CD4-positive, alpha-beta memory T cell (primary cell): ENCODE data around the gene COX6A2. TPM values are rescaled to one million over a fixed set of nuclear protein-coding genes. Genes with fewer than 3 reads are reported as not detected.
A peak's percentile ranks its signal among the peaks of the same experiment; 100 is the strongest.

ENCODE experiments used
- CTCF ChIA-PET: fragments of 350-600 bp; sonication (Branson Sonifier 250); formaldehyde crosslinking; loops from one replicate; lab custom pipeline; 2021; ENCODE audit warnings: inconsistent platforms; ENCODE audit not compliant: partially characterized antibody; lab: Charles Lee
- POLR2A ChIA-PET: fragments of 350-600 bp; sonication (Branson Sonifier 250); formaldehyde crosslinking; loops from one replicate; lab custom pipeline; 2021; ENCODE audit not compliant: partially characterized antibody; lab: Charles Lee
- DNase-seq, 5 donors: peaks; one replicate each; pipeline versions ENCODE4 v3.0.0 to v3.0.0-alpha.2; 2020 to 2022; ENCODE audit warnings: mixed read lengths in 1 of 5
- H3K27ac ChIP-seq: one replicate; pipeline ENCODE4 v1.7.0; 2013; ENCODE audit warnings: low read depth, low read length
- H3K27me3 ChIP-seq: 2 replicates; pipeline ENCODE4 v1.7.0; 2013; ENCODE audit warnings: mild to moderate bottlenecking, low read length, moderate library complexity; ENCODE audit not compliant: insufficient read depth
- H3K36me3 ChIP-seq: 2 replicates; pipeline ENCODE4 v1.7.0; 2013; ENCODE audit warnings: mild to moderate bottlenecking, low read length, moderate library complexity; ENCODE audit not compliant: insufficient read depth
- H3K4me1 ChIP-seq: 2 replicates; pipeline ENCODE4 v1.7.0; 2013; ENCODE audit warnings: mild to moderate bottlenecking, low read length, moderate library complexity; ENCODE audit not compliant: insufficient read depth
- H3K4me3 ChIP-seq, 2 donors: one replicate each; pipeline ENCODE4 v1.7.0; 2013; ENCODE audit warnings: low read length in 2 of 2, mild to moderate bottlenecking in 1 of 2
- H3K9me3 ChIP-seq, 2 donors: one replicate each; pipeline ENCODE4 v1.7.0; 2013; ENCODE audit warnings: low read length in 2 of 2, control low read depth in 1 of 2; ENCODE audit not compliant: control insufficient read depth in 1 of 2
- H3K27ac Mint-ChIP-seq, 7 donors: one replicate each; pipeline ENCODE4 v1.8.0; 2020 to 2021; ENCODE audit warnings: mixed read lengths in 7 of 7, mild to moderate bottlenecking in 6 of 7, inconsistent platforms in 3 of 7, moderate library complexity in 3 of 7
- H3K27me3 Mint-ChIP-seq, 2 donors: one replicate each; pipeline ENCODE4 v1.8.0; 2020 to 2021; ENCODE audit warnings: mixed read lengths in 2 of 2
- H3K36me3 Mint-ChIP-seq, 2 donors: one replicate each; pipeline ENCODE4 v1.8.0; 2020 to 2021; ENCODE audit warnings: mixed read lengths in 2 of 2, inconsistent platforms in 1 of 2, mild to moderate bottlenecking in 1 of 2
- H3K4me1 Mint-ChIP-seq, 4 donors: one replicate each; pipeline ENCODE4 v1.8.0; 2020 to 2021; ENCODE audit warnings: mixed read lengths in 4 of 4, mild to moderate bottlenecking in 1 of 4
- H3K4me3 Mint-ChIP-seq, 8 donors: one replicate each; pipeline ENCODE4 v1.8.0; 2020 to 2021; ENCODE audit warnings: mixed read lengths in 8 of 8, mild to moderate bottlenecking in 7 of 8, moderate library complexity in 6 of 8, inconsistent platforms in 3 of 8
- H3K9me3 Mint-ChIP-seq, 8 donors: one replicate each; pipeline ENCODE4 v1.8.0; 2020 to 2021; ENCODE audit warnings: mixed read lengths in 8 of 8, mild to moderate bottlenecking in 5 of 8, inconsistent platforms in 3 of 8, moderate library complexity in 1 of 8
- intact Hi-C: fragments of 100-400 bp; cut with micrococcal nuclease; formaldehyde crosslinking; loops from one replicate; pipeline ENCODE4 v1.15.1; 2023
- polyA plus RNA-seq, 2 donors: library from polyadenylated mRNA; unstranded; fragments of 300-500 nt; fragmentation: Illumina TruSeq; gene quantifications; one replicate each; pipeline ENCODE4 v1.2.3, GENCODE V29; 2021
- total RNA-seq, 2 experiments: library from RNA; stranded (reverse); gene quantifications; one replicate each; pipeline ENCODE4 v1.2.3, GENCODE V29; 2021

Gene COX6A2
- total and polyA plus RNA-seq, 4 experiments from 2014 or later = not detected

- H3K9me3 ChIP-seq = no peaks in the 10 kb centered on the region
- peaks cover 9 to 38% (median 25%) of the 10 kb centered on the region in 4 donors for H3K4me1 Mint-ChIP-seq
- peak overlapping the region in 1 of 7 donors; percentile 24 for H3K27ac Mint-ChIP-seq
- ChIA-PET CTCF (interaction anchor here (5.1 kb wide), 1 partner anchor 13 kb away, joined by 38 read pairs; no protein-coding TSS in a partner anchor), POLR2A (interaction anchor here (5.0 to 5.6 kb wide), 2 partner anchors 13 to 15 kb away, joined by 72 to 75 read pairs; partner anchors contain the start of gene ARMC5)
- no peaks in the 10 kb centered on the region for H3K27me3 ChIP-seq
- H3K36me3 ChIP-seq = no peaks in the 10 kb centered on the region
- H3K9me3 Mint-ChIP-seq = peaks cover 0 to 2% (median 0%) of the 10 kb centered on the region in 8 donors
- H3K4me3 Mint-ChIP-seq = peak overlapping the region in 3 of 8 donors; percentile 10 to 21 (median 10)
- DNase-seq = no peak
- H3K27me3 Mint-ChIP-seq = peaks cover 0 to 13% of the 10 kb centered on the region in 2 donors
- no peak overlapping the region for H3K27ac ChIP-seq
- H3K36me3 Mint-ChIP-seq = no peaks in the 10 kb centered on the region
- intact Hi-C loops = no loop called here
- H3K4me1 ChIP-seq = peaks cover 28% of the 10 kb centered on the region
- no peak overlapping the region for H3K4me3 ChIP-seq
Observed at GRCh38 chr16:31474173-31474714, 46.1 kb upstream of the COX6A2 start.

GRCh38 chr16:31473264-31473984 lies 45.3 kb upstream of the COX6A2 start:
- H3K27ac ChIP-seq = no peak overlapping the region
- no peaks in the 10 kb centered on the region for H3K36me3 Mint-ChIP-seq
- no peak overlapping the region for H3K4me3 ChIP-seq
- H3K9me3 Mint-ChIP-seq = peaks cover 0 to 2% (median 0%) of the 10 kb centered on the region in 8 donors
- H3K4me1 Mint-ChIP-seq = peaks cover 10 to 38% (median 27%) of the 10 kb centered on the region in 4 donors
- CTCF ChIA-PET = interaction anchor here (5.1 kb wide), 1 partner anchor 12 kb away, joined by 38 read pairs; no protein-coding TSS in a partner anchor
- peaks cover 0 to 13% of the 10 kb centered on the region in 2 donors for H3K27me3 Mint-ChIP-seq
- peak overlapping the region in 1 of 7 donors; percentile 53 for H3K27ac Mint-ChIP-seq
- peaks cover 28% of the 10 kb centered on the region for H3K4me1 ChIP-seq
- H3K4me3 Mint-ChIP-seq = peak overlapping the region in 5 of 8 donors; percentile 17 to 90 (median 58)
- H3K27me3 ChIP-seq = no peaks in the 10 kb centered on the region
- no peaks in the 10 kb centered on the region for H3K9me3 ChIP-seq
- no peak for DNase-seq
- POLR2A ChIA-PET = no interaction called here
- intact Hi-C loops = no loop called here
- no peaks in the 10 kb centered on the region for H3K36me3 ChIP-seq

- intact Hi-C loops = no loop called here
- Histone ChIP-seq H3K9me3 (no peaks in the 10 kb centered on the region), H3K36me3 (no peaks in the 10 kb centered on the region), H3K4me3 (peak overlapping the region in 1 of 2 donors; percentile 27), H3K27me3 (no peaks in the 10 kb centered on the region), H3K4me1 (peaks cover 34% of the 10 kb centered on the region), H3K27ac (no peak overlapping the region)
- ChIA-PET POLR2A (interaction anchor here (1.6 kb wide), 1 partner anchor 12 kb away, joined by 7 read pairs; no protein-coding TSS in a partner anchor), CTCF (interaction anchor here (3.9 kb wide), 1 partner anchor 12 kb away, joined by 18 read pairs; no protein-coding TSS in a partner anchor)
- Mint-ChIP-seq H3K36me3 (no peaks in the 10 kb centered on the region), H3K27me3 (peaks cover 0 to 13% of the 10 kb centered on the region in 2 donors), H3K4me1 (peaks cover 10 to 32% (median 27%) of the 10 kb centered on the region in 4 donors), H3K4me3 (peak overlapping the region; percentile 56 to 90 (median 76)), H3K9me3 (no peaks in the 10 kb centered on the region), H3K27ac (peak overlapping the region in 1 of 7 donors; percentile 42)
- peak in 3 of 5 donors; percentile 21 to 27 (median 25) for DNase-seq
Observed at GRCh38 chr16:31472709-31473203, 44.6 kb upstream of the COX6A2 start.

GRCh38 chr16:31471875-31472708 lies 43.9 kb upstream of the COX6A2 start, which contains the start of gene TGFB1I1:
TGFB1I1 (plus strand) TSS chr16:31472152; CDS start chr16:31472189, 37 bp downstream.
- no peak within 1 kb of the TSS for H3K27ac ChIP-seq
- H3K4me1 ChIP-seq = peaks cover 34% of the 10 kb centered on the region
- H3K4me3 Mint-ChIP-seq = peak within 1 kb of the TSS; percentile 59 to 90 (median 76)
- intact Hi-C loops = no loop called here
- no peak for DNase-seq
- no peaks in the 10 kb centered on the region for H3K9me3 ChIP-seq
- peak within 1 kb of the TSS in 1 of 2 donors; percentile 27 for H3K4me3 ChIP-seq
- H3K27me3 ChIP-seq = no peaks in the 10 kb centered on the region
- CTCF ChIA-PET = interaction anchor here (3.9 kb wide), 1 partner anchor 11 kb away, joined by 18 read pairs; no protein-coding TSS in a partner anchor
- H3K9me3 Mint-ChIP-seq = no peaks in the 10 kb centered on the region
- H3K4me1 Mint-ChIP-seq = peaks cover 16 to 33% (median 29%) of the 10 kb centered on the region in 4 donors
- peak within 1 kb of the TSS in 2 of 7 donors; percentile 41 to 42 for H3K27ac Mint-ChIP-seq
- POLR2A ChIA-PET = interaction anchor here (1.6 kb wide), 1 partner anchor 12 kb away, joined by 7 read pairs; no protein-coding TSS in a partner anchor
- peaks cover 0 to 2% of the 10 kb centered on the region in 2 donors for H3K36me3 Mint-ChIP-seq
- peaks cover 0 to 13% of the 10 kb centered on the region in 2 donors for H3K27me3 Mint-ChIP-seq
- no peaks in the 10 kb centered on the region for H3K36me3 ChIP-seq

GRCh38 chr16:31471241-31471874 lies 43.2 kb upstream of the COX6A2 start:
- CTCF ChIA-PET = interaction anchor here (3.9 kb wide), 1 partner anchor 11 kb away, joined by 18 read pairs; no protein-coding TSS in a partner anchor

GRCh38 chr16:31470615-31471014 lies 42.5 kb upstream of the COX6A2 start:
- no peak for DNase-seq
- ChIA-PET CTCF (interaction anchor here (3.9 kb wide), 1 partner anchor 10 kb away, joined by 18 read pairs; no protein-coding TSS in a partner anchor), POLR2A (interaction anchor here (1.6 kb wide), 1 partner anchor 17 kb away, joined by 5 read pairs; no protein-coding TSS in a partner anchor)
- Histone ChIP-seq H3K4me3 (no peak overlapping the region), H3K36me3 (peaks cover 2% of the 10 kb centered on the region), H3K9me3 (no peaks in the 10 kb centered on the region), H3K27ac (no peak overlapping the region), H3K27me3 (no peaks in the 10 kb centered on the region), H3K4me1 (peaks cover 37% of the 10 kb centered on the region)
- Mint-ChIP-seq H3K9me3 (no peaks in the 10 kb centered on the region), H3K4me1 (peaks cover 18 to 32% (median 24%) of the 10 kb centered on the region in 4 donors), H3K36me3 (peaks cover 2 to 7% of the 10 kb centered on the region in 2 donors), H3K4me3 (no peak overlapping the region), H3K27me3 (peaks cover 0 to 13% of the 10 kb centered on the region in 2 donors), H3K27ac (peak overlapping the region in 1 of 7 donors; percentile 30)
- intact Hi-C loops = no loop called here

More at GRCh38 chr16:31471241-31471874, 43.2 kb upstream of the COX6A2 start:
- no peak overlapping the region for H3K4me3 ChIP-seq
- Mint-ChIP-seq H3K27me3 (peaks cover 0 to 13% of the 10 kb centered on the region in 2 donors), H3K9me3 (no peaks in the 10 kb centered on the region), H3K27ac (peak overlapping the region in 2 of 7 donors; percentile 18 to 41), H3K36me3 (peaks cover 0 to 7% of the 10 kb centered on the region in 2 donors), H3K4me3 (peak overlapping the region in 6 of 8 donors; percentile 20 to 69 (median 39)), H3K4me1 (peaks cover 18 to 35% (median 29%) of the 10 kb centered on the region in 4 donors)
- peaks cover 38% of the 10 kb centered on the region for H3K4me1 ChIP-seq
- no peak overlapping the region for H3K27ac ChIP-seq
- H3K9me3 ChIP-seq = no peaks in the 10 kb centered on the region
- POLR2A ChIA-PET = interaction anchor here (1.6 kb wide), 2 partner anchors 11 to 16 kb away, joined by 5 to 7 read pairs; no protein-coding TSS in a partner anchor
- H3K36me3 ChIP-seq = no peaks in the 10 kb centered on the region
- DNase-seq = no peak
- intact Hi-C loops = no loop called here
- no peaks in the 10 kb centered on the region for H3K27me3 ChIP-seq
